ENCODE measurements around the gene TMEM200B. TPM values are rescaled to one million over a fixed set of nuclear protein-coding genes. Genes with fewer than 3 reads are reported as not detected.

TMEM200B gene
- 1.7 and 9.2 TPM in 2 replicates for total RNA-seq (ENCODE audit: low replicate concordance)

GRCh38 chr1:29123887-29124365 lies at the start of gene TMEM200B:
Gene TMEM200B, minus strand, starts transcription at chr1:29123903. Its CDS starts 2,075 bp downstream, at chr1:29121828.

Other genes with a start within 250 kb of the TMEM200B start
- gene EPB41, start 209.3 kb downstream of the TMEM200B start, total RNA-seq (ENCODE audit: low replicate concordance), result 8.6 and 21.2 TPM in 2 replicates
- 29.8 and 52.8 TPM in 2 replicates for gene SRSF4, start 58.0 kb upstream of the TMEM200B start, total RNA-seq (ENCODE audit: low replicate concordance)
- 17.8 and 22.3 TPM in 2 replicates for gene MECR, start 107.0 kb upstream of the TMEM200B start, total RNA-seq (ENCODE audit: low replicate concordance)
- gene PTPRU, start 112.6 kb upstream of the TMEM200B start, total RNA-seq (ENCODE audit: low replicate concordance), result 7.2 and 45.0 TPM in 2 replicates

Data from smooth muscle cell of the coronary artery (primary cell).